Subcutaneous adipose tissue (tissue), 4 donors: ENCODE results near the gene RNF34. TPM values are rescaled to one million over a fixed set of nuclear protein-coding genes. Genes with fewer than 3 reads are reported as not detected.

Experiments used
- total RNA-seq, 4 donors: library from RNA; depleted of rRNA; stranded (reverse); fragments of >200 nt; gene quantifications; one replicate each; pipeline ENCODE4 v1.1.0, GENCODE V29; 2016
- TF ChIP-seq, protein P1 (sequence below): fragments of 450-650 bp; IDR thresholded peaks from one replicate; pipeline ENCODE4 v1.5.1; 2016; ENCODE audit warnings: low read depth, mild to moderate bottlenecking, control low read depth, antibody characterized with exemption, moderate library complexity

RNF34 gene, protein sequence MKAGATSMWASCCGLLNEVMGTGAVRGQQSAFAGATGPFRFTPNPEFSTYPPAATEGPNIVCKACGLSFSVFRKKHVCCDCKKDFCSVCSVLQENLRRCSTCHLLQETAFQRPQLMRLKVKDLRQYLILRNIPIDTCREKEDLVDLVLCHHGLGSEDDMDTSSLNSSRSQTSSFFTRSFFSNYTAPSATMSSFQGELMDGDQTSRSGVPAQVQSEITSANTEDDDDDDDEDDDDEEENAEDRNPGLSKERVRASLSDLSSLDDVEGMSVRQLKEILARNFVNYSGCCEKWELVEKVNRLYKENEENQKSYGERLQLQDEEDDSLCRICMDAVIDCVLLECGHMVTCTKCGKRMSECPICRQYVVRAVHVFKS
- total RNA-seq = 10 to 100 TPM; 28.7 to 37.2 (median 35.5) TPM

DNA sequence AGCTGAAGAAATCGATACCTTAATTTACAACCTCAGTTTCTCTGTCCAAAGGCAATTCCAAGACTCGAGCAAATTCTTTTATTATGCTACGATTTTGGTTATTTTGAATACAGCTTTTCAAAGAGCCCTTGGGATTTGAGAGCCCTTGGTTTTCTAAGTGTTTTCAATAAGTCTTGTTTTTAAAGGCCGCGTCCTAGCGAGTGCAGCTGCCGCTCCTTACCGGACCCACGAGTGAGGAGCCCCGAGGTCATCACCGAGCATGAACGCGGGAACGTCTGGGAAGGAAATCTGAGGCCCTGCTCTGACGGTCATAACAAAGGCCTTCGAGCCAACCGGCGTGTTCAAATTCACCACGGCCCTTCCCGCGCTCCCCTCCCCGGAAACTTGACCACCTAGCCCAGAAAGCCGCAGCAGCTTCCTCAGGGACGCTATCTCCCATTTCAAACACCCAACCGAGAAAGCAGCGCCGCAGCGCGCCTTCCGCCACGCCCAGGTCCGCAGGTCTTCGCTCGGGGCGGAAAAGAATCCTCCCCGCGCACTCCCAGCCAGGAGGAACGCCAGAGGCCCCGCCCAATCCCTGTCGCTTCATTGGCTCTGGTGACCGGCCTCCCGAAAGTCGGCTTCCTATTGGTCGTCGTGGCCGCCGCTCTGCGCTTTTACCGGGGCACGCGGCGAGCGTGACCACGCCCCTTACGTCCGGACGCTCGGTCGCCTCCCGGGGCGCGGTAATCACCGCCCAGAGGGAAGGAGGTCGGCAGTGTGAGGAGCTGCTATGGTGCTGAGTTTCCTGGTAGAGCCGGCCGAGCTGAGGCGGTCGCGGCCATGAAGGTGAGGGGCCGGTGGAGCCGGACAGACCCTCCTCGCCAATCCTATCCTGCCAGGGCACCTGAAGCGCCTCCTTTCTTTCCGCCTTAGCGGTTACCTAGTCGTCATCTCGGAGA is at the start of gene RNF34:
TSS of gene RNF34 (plus strand) at position 728 of the 941 bp plus-strand sequence. CDS start at position 823, 95 bp downstream.
- TF ChIP-seq, protein P1, sequence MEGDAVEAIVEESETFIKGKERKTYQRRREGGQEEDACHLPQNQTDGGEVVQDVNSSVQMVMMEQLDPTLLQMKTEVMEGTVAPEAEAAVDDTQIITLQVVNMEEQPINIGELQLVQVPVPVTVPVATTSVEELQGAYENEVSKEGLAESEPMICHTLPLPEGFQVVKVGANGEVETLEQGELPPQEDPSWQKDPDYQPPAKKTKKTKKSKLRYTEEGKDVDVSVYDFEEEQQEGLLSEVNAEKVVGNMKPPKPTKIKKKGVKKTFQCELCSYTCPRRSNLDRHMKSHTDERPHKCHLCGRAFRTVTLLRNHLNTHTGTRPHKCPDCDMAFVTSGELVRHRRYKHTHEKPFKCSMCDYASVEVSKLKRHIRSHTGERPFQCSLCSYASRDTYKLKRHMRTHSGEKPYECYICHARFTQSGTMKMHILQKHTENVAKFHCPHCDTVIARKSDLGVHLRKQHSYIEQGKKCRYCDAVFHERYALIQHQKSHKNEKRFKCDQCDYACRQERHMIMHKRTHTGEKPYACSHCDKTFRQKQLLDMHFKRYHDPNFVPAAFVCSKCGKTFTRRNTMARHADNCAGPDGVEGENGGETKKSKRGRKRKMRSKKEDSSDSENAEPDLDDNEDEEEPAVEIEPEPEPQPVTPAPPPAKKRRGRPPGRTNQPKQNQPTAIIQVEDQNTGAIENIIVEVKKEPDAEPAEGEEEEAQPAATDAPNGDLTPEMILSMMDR = no peak

DNA sequence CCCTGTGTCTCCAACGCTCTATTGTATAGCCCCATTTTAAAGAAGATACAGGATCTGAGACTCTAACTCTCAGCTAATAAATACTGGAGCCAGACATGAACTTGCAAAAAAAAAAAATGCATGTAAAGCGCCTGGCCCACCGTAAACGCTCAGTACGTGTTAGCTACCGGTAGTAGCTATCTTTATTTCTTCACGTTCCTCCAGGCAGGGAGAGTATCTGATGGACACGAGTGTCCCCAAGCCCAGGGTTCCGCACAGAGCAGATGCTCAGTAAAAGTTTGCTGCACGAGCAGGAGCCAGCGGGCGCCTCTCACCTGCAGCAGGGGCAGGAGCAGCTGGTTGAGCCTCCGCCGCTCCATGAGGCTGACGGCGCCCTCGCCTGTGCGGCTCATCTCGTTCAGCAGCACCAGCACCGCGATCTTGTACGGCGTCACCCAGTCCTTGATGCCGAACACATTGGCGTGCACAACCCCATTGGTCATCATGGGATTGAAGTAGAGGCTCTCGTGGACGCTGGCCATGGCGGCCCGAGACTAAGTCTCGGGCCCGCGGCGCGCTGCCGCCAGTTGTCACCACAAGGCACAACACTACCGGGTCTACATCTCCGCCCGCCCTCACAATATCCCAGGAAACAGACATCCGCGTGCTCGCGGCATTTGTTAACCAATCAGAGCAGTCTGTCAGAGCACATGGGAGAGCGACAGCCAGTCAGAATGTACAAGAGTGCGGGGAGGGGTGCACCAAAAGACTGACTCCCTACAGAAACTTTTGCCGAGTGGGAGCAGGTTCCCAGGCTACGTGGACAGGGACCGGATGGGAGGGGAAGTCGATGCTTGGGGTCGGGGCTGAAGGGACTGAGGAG is 47.9 kb upstream of the RNF34 start, which contains the start of gene ANAPC5:
TSS of gene ANAPC5 (minus strand) at position 592 of the 862 bp plus-strand sequence. CDS start at position 521, 71 bp downstream.
- TF ChIP-seq, protein P1 = no peak

DNA sequence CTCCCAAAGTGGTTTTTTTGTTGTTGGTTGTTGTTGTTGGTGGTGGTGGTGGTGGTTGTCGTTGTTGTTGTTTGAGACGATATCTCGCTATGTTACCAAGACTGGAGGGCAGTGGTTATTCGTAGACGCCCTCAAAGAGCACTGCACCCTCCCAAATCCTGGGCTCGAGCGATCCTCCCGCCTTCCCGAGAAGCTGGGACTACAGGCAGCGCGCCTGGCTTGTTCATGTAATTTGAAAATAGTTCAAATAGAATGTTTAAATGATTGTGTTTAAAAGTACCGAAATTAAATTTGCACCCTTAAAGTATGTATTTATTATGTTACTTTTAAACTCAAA is 47.3 kb upstream of the RNF34 start:
- TF ChIP-seq, protein P1 = no peak

DNA sequence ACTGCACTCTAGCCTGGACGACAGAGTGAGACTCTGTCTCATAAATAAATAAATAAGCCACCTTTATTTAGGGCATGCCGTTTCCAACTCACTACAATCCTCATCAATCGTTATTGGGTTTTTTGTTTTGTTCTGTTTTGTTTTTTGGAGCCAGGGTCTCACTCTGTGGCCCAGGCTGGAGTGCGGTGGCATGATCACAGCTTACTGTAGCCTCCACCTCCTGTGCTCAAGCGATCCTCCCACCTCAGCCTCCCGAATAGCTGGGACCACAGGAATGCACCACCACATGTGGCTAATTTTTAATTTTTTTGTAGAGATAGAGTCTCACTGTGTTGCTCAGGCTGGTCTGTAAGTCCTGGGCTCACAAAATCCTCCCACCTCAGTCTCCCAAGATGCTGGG is 44.1 kb upstream of the RNF34 start:
- TF ChIP-seq, protein P1 = no peak

DNA sequence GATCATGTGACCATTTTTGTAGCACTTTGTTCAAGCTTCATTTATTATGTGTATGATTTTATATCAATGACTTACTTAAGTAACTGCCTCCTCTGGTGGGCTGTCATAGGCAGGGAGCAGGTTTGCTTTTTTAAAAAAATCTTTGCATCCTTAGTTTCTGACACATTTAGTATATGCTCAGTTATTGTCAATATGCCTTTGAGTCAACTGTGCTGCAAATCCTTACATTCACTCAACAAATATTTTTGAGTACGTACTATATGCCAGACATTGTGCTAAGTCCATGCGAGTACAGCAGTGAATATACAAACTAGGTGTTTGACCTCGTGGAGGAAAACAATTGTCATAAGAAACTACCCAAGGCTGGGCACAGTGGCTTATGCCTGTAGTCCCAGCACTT is 43.3 kb upstream of the RNF34 start:
- TF ChIP-seq, protein P1 = no peak

DNA sequence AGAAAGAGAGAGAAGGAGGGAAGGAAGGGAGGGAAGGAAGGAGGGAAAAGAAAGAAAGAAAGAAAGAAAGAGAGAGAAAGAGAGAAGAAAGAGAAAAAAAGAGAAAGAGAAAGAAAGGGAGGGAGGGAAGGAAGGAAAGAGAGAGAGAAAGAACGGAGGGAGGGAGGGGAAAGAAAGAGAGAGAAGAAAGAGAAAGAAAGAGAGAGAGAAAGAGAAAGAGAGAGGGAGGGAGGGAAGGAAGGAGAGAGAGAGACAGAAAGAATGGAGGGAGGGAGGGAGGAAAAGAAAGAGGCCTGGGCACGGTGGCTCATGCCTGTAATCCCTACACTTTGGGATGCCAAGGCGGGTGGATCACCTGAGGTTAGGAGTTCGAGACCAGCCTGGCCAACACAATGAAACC is 42.6 kb upstream of the RNF34 start:
- TF ChIP-seq, protein P1 = no peak
